Skeletal muscle tissue (tissue), 4 donors: Measurements from ENCODE around the gene SEMA5A. TPM values are rescaled to one million over a fixed set of nuclear protein-coding genes. Genes with fewer than 3 reads are reported as not detected.

Source experiments
- H3K27ac ChIP-seq: one replicate; pipeline ENCODE4 v1.7.0; 2013; ENCODE audit warnings: mild to moderate bottlenecking, low read depth, low read length, inconsistent platforms
- H3K27me3 ChIP-seq, 3 donors: one replicate each; pipeline ENCODE4 v1.7.0; 2013; ENCODE audit warnings: low read length in 3 of 3; ENCODE audit not compliant: control insufficient read depth in 3 of 3, insufficient read depth in 3 of 3
- H3K36me3 ChIP-seq, 3 donors: one replicate each; pipeline ENCODE4 v1.7.0; 2013; ENCODE audit warnings: low read length in 3 of 3; ENCODE audit not compliant: control insufficient read depth in 3 of 3, insufficient read depth in 3 of 3
- H3K4me1 ChIP-seq, 3 donors: one replicate each; pipeline ENCODE4 v1.7.0; 2013; ENCODE audit warnings: low read length in 3 of 3, mild to moderate bottlenecking in 3 of 3; ENCODE audit not compliant: control insufficient read depth in 3 of 3, insufficient read depth in 3 of 3
- H3K4me3 ChIP-seq, 3 donors: one replicate each; pipeline ENCODE4 v1.7.0; 2013; ENCODE audit warnings: low read length in 3 of 3
- H3K9ac ChIP-seq, 3 donors: one replicate each; pipeline ENCODE4 v1.7.0; 2013; ENCODE audit warnings: low read length in 3 of 3, mild to moderate bottlenecking in 3 of 3, moderate library complexity in 2 of 3, low read depth in 1 of 3
- H3K9me3 ChIP-seq, 3 donors: one replicate each; pipeline ENCODE4 v1.7.0; 2013; ENCODE audit warnings: low read length in 3 of 3; ENCODE audit not compliant: control insufficient read depth in 3 of 3
- total RNA-seq: library from RNA; depleted of rRNA; stranded (reverse); fragments of >200 nt; gene quantifications from one replicate; pipeline ENCODE4 v1.2.3, GENCODE V29; 2014
- donor health status: Osteomylitis.

SEMA5A gene
- total RNA-seq, 1 donor from 2014 or later, result 25.1 TPM

DNA sequence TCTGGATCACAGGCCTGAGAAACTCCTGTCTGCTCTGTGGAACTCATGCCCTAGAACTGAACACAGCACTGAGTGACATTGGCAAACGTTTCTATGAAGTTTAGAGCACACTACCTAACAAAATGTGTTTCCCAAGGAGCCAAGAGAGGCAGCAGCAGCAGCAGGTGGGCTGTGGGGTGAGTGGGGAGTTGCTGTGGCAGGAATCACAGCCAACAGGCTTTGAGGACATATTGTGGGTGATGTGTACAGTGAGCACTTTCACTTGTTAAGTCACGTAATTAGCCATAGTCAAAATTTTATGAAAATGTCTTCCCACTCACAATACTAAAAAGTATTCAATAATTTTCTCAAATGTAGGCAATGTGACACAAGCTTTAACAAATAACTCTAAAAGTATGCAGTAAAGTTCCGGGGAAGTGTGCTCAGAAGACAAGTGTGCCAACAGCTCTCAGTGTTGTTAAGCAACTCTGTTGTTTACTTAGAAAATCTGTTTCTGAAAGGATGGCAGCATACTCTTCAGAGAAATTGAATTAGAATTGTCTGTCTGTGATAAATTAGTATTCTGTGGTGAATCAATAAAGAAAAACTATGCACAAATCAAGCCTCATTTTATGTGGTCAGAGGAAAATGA is 482.1 kb downstream of the SEMA5A start:
- Histone ChIP-seq H3K4me3 (no peak overlapping the region), H3K4me1 (no peaks in the 10 kb centered on the region), H3K9ac (no peak overlapping the region), H3K9me3 (no peaks in the 10 kb centered on the region), H3K36me3 (no peaks in the 10 kb centered on the region), H3K27me3 (no peaks in the 10 kb centered on the region), H3K27ac (no peak overlapping the region)

DNA sequence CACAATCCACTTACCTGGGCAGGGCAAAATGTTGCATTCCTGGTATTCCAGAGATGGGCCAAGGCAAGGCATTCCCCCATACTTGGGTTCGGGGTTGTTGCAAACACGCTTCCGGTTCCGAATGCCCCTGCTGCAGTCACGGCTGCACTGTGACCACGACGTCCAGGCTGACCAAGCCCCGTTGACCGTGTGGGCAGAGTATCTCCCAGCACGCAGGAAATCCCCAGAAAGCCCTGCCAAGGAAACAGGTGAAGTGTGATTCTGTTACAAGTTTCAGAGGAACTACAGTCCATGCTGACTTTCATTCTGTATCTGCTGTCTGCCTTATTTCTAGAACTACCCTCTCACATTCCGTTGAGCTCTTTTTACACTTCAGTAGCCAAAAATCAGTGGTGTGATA is 483.0 kb downstream of the SEMA5A start:
- H3K27ac ChIP-seq, result no peak overlapping the region
- no peaks in the 10 kb centered on the region for H3K9me3 ChIP-seq
- H3K27me3 ChIP-seq, result no peaks in the 10 kb centered on the region
- H3K4me1 ChIP-seq, result no peaks in the 10 kb centered on the region
- no peaks in the 10 kb centered on the region for H3K36me3 ChIP-seq
- no peak overlapping the region for H3K4me3 ChIP-seq
- H3K9ac ChIP-seq, result no peak overlapping the region

DNA sequence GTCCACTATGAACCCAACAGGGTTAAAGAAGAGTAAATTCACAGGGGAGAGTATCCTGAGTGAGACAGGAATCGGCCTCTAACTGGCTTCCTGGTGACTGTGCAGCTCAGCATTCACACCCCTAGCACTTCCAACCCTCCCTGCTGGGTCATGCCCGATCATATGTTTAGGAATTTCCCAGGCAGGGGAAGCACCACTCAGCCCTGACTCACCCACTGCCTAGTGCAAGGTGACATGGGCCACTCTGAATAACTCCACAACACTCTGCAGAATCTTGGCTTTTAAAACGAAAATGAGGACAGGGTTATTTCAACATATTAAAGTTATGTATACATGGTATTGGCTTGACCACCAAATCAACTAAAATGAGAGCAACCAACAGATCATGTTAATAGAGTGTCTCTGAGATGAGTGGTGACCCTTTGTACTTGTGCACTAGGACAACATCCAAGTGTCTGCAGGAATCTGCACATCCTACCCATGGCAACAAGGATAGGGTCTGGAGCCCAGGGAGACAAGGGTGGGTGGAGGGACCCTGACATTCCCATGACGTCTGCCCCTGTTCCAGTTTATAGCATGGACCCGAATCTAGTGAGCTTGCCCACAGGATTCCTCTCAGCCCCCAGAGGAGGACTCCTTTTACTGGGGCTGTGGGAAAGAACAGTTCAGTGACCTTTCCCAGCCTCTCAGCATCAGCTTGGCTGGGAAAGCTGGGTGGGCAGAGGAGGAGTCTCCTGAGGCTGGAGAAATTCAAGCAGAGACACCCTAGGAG is 485.8 kb downstream of the SEMA5A start:
- H3K27me3 ChIP-seq, result no peaks in the 10 kb centered on the region
- H3K9ac ChIP-seq, result no peak overlapping the region
- H3K9me3 ChIP-seq, result no peaks in the 10 kb centered on the region
- no peaks in the 10 kb centered on the region for H3K36me3 ChIP-seq
- H3K27ac ChIP-seq, result no peak overlapping the region
- no peak overlapping the region for H3K4me3 ChIP-seq
- no peaks in the 10 kb centered on the region for H3K4me1 ChIP-seq

DNA sequence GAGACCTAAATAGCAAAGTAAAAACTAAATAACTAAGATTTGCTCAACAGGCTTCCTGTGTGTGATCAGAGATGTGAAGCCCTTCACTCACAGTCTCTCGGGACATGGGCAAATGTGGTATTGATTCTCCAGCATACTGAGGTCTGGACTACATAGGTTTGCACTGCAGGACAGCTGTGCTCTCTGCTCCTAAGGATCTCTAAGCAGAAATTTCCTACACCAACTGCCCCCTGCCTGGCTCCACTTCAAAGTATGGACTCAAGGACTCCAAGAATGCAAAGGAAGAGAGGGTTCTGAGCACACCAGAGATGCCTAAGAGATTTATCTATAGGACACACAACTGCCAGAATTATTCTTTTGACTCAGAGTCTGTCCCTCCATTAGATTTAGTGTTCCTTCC is 487.2 kb downstream of the SEMA5A start:
- no peaks in the 10 kb centered on the region for H3K27me3 ChIP-seq
- no peak overlapping the region for H3K9ac ChIP-seq
- no peaks in the 10 kb centered on the region for H3K36me3 ChIP-seq
- H3K27ac ChIP-seq, result no peak overlapping the region
- no peaks in the 10 kb centered on the region for H3K9me3 ChIP-seq
- H3K4me3 ChIP-seq, result no peak overlapping the region
- H3K4me1 ChIP-seq, result no peaks in the 10 kb centered on the region

DNA sequence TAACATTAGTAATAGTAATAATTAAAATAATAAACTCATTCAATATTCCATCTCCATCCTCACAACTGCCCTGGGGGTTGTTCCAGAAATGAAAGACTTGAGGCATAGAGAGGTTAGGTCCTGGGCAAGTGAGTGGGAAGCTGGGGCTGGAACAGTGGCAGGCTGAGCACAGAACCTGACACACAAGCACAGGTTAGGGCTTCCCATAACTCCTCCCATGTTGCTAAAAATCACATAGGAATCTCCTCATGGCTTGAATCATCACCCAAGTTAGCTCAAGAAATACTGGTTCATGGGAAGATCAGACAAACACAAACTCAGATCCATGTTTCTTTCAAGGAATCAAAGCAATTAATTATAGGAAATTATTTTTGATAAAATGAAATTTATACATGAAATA is 487.7 kb downstream of the SEMA5A start:
- no peak overlapping the region for H3K27ac ChIP-seq
- H3K9me3 ChIP-seq, result no peaks in the 10 kb centered on the region
- H3K4me3 ChIP-seq, result no peak overlapping the region
- no peaks in the 10 kb centered on the region for H3K36me3 ChIP-seq
- no peaks in the 10 kb centered on the region for H3K4me1 ChIP-seq
- no peaks in the 10 kb centered on the region for H3K27me3 ChIP-seq
- no peak overlapping the region for H3K9ac ChIP-seq

DNA sequence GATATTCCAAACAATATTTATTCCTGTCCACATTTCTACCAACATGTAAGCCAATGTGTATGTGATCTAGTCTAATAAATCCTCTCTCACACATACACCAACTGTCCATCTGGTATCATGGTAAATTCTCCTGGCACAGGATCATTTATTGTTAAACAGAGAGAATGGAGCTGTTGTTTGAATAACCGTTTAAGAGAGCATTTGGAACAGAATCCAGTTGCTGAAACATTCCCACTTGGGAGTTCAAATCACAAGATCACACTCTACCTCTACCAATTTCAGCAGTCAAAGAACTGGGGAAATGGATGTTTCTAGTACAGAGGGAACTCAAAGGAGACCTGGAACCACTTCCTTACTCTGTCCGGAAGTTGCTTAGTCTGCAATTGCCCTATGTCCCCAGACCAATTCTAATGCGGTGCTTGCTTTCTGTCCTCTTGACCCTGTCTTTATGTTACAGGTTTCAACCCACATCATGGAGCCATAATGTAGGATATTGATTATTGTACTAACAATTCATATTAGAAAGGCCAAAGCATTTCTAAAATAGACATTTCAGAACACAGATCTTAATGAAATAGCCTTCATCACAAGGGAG is 488.4 kb downstream of the SEMA5A start:
- H3K27ac ChIP-seq, result no peak overlapping the region

DNA sequence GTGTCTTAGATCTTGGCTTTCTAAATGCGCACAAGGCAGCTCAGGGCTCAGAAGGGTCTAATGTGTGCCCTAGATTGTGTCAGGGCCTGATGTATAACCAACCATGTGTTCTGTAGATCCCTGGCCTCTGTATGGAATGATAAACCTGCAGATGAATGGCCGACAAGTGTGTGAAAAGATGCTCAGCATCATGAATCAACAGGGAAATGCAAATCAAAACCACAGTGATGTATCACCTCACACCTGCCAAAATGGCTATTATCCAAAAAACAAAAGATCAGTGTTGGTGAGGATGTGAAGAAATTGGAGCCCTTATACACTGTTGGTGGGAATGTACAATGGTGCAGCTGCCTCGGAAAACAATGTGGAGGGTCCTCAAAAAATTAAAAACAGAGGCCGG is 489.8 kb downstream of the SEMA5A start:
- H3K4me3 ChIP-seq, result no peak overlapping the region
- H3K4me1 ChIP-seq, result no peaks in the 10 kb centered on the region
- no peak overlapping the region for H3K27ac ChIP-seq
- no peaks in the 10 kb centered on the region for H3K27me3 ChIP-seq
- H3K36me3 ChIP-seq, result no peaks in the 10 kb centered on the region
- no peak overlapping the region for H3K9ac ChIP-seq
- H3K9me3 ChIP-seq, result no peaks in the 10 kb centered on the region

More for the DNA sequence above, 488.4 kb downstream of the SEMA5A start:
- H3K4me3 ChIP-seq, result no peak overlapping the region
- H3K36me3 ChIP-seq, result no peaks in the 10 kb centered on the region
- no peaks in the 10 kb centered on the region for H3K9me3 ChIP-seq
- no peaks in the 10 kb centered on the region for H3K27me3 ChIP-seq
- no peaks in the 10 kb centered on the region for H3K4me1 ChIP-seq
- H3K9ac ChIP-seq, result no peak overlapping the region

DNA sequence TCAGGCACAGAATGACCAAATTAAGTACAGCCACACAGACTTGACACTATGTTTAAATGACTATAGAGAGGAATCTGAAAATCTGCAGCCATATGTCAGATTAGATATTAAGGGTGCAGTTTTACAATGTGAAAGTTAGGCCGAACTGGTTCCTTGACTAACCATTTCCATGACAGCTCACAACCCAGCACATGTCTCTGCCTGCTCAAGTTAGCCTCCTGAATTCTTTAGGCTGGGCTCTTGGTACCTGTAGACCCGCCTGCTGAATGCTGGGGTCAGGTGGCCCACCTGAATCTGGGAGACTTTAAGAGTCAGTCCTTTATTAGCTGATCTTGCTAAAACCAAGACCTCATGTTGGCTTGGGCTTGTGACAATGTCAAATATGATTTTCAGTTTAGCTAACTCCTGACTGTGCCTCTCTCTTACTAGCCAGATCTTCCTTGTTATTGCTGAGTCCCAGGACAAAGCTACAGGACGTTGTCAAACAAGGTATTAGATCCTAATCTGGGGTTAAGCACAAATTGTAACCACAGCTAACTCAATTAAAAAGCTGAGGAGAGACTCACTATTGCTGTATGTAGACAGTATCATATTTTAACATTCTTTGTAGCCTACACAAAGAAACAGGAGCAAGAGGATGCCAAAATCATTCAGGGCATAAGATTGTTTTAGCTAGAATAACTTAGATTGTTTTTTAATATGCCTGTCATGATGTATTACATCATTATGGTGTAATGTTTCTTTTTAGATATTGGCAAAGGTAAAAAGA is 490.9 kb downstream of the SEMA5A start:
- H3K4me1 ChIP-seq, result no peaks in the 10 kb centered on the region
- H3K36me3 ChIP-seq, result no peaks in the 10 kb centered on the region
- H3K27me3 ChIP-seq, result no peaks in the 10 kb centered on the region
- no peak overlapping the region for H3K4me3 ChIP-seq
- no peak overlapping the region for H3K27ac ChIP-seq
- H3K9me3 ChIP-seq, result no peaks in the 10 kb centered on the region
- H3K9ac ChIP-seq, result no peak overlapping the region

DNA sequence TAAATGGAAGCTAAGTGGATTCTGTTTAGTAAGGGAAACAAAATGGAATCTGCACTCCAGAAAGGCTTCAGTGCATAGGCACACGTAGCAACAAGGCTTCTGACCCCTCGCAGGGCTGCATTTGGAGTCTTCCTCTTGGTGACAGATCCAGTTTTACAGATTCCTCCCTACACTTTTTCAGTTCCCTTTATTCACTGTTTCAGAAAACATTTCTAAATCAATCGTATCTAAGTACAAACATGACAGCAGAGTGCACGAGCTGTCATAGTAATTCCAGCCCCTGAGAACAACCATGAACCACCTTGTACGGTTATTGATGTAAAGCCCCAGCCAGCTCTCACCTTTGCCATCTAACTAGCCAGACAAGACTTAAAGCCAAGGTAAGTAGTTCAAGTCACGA is 491.6 kb downstream of the SEMA5A start:
- Histone ChIP-seq H3K9me3 (no peaks in the 10 kb centered on the region), H3K4me3 (no peak overlapping the region), H3K27ac (no peak overlapping the region), H3K9ac (no peak overlapping the region), H3K36me3 (no peaks in the 10 kb centered on the region), H3K27me3 (no peaks in the 10 kb centered on the region), H3K4me1 (no peaks in the 10 kb centered on the region)

DNA sequence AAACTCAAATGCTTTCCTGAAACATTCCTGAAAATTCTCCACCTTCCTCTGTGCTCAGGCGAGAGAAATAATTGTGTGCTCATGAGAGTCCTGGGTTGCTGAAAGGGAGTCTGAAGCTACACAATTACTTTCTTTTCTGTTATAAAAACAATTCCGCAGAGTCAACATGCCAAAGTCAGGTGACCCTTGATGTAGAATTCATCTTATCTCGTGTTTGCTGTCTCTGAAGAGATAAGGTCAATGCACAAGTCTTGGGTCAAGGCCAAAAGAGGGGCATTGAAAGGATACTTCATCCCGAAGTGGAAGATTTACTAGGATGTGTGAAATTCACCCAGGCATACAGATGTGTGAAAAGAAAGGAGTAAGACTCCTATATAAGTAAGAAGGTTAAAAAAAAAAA is 493.5 kb downstream of the SEMA5A start:
- Histone ChIP-seq H3K36me3 (no peaks in the 10 kb centered on the region), H3K9ac (no peak overlapping the region), H3K4me3 (no peak overlapping the region), H3K4me1 (no peaks in the 10 kb centered on the region), H3K27ac (no peak overlapping the region), H3K9me3 (no peaks in the 10 kb centered on the region), H3K27me3 (no peaks in the 10 kb centered on the region)
